HG03159 (cell line): ENCODE results near the gene TSTD2.
"Not testable (repeated sequence)": the region's sequence is repeated elsewhere in the genome, so short reads cannot be mapped to it uniquely, and the experiment has no call there.

ENCODE experiments used
- ATAC-seq: cut with Tn5 transposase; IDR thresholded peaks from one replicate; pipeline ENCODE4 v1.9.1; 2021; ENCODE audit warnings: mild to moderate bottlenecking, moderate library complexity; ENCODE audit not compliant: unreplicated experiment

TSTD2 gene

GRCh38 chr9:97593960-97594359 lies 39.2 kb downstream of the TSTD2 start:
- no peak for ATAC-seq

- no peak for ATAC-seq
Observed at GRCh38 chr9:97592126-97592525, 41.0 kb downstream of the TSTD2 start.

GRCh38 chr9:97591535-97591934 lies 41.6 kb downstream of the TSTD2 start:
- ATAC-seq: no peak

GRCh38 chr9:97586909-97587308 lies 46.3 kb downstream of the TSTD2 start:
- not testable (repeated sequence) for ATAC-seq

GRCh38 chr9:97584778-97585177 lies 48.4 kb downstream of the TSTD2 start:
- ATAC-seq: not testable (repeated sequence)

GRCh38 chr9:97581590-97581989 lies 51.6 kb downstream of the TSTD2 start:
- not testable (repeated sequence) for ATAC-seq

- no peak for ATAC-seq
Observed at GRCh38 chr9:97579914-97580313, 53.3 kb downstream of the TSTD2 start.

GRCh38 chr9:97578846-97579245 lies 54.3 kb downstream of the TSTD2 start:
- ATAC-seq: no peak

GRCh38 chr9:97577051-97577450 lies 56.1 kb downstream of the TSTD2 start:
- ATAC-seq: no peak

GRCh38 chr9:97575673-97576200 lies 57.4 kb downstream of the TSTD2 start:
- ATAC-seq: no peak

- ATAC-seq: not testable (repeated sequence)
Observed at GRCh38 chr9:97574921-97575672, 58.1 kb downstream of the TSTD2 start.

GRCh38 chr9:97574101-97574571 lies 59.0 kb downstream of the TSTD2 start:
- ATAC-seq: not testable (repeated sequence)

GRCh38 chr9:97573482-97574073 lies 59.6 kb downstream of the TSTD2 start:
- ATAC-seq: no peak

GRCh38 chr9:97572892-97573365 lies 60.2 kb downstream of the TSTD2 start:
- no peak for ATAC-seq

- ATAC-seq: no peak
Observed at GRCh38 chr9:97572196-97572891, 60.8 kb downstream of the TSTD2 start.

GRCh38 chr9:97571664-97572063 lies 61.5 kb downstream of the TSTD2 start:
- no peak for ATAC-seq

- no peak for ATAC-seq
Observed at GRCh38 chr9:97570899-97571298, 62.3 kb downstream of the TSTD2 start.

- ATAC-seq: no peak
Observed at GRCh38 chr9:97568461-97569275, 64.5 kb downstream of the TSTD2 start.

- ATAC-seq: no peak
Observed at GRCh38 chr9:97567894-97568202, 65.3 kb downstream of the TSTD2 start.

- no peak for ATAC-seq
Observed at GRCh38 chr9:97567182-97567893, 65.8 kb downstream of the TSTD2 start.
